LNCAP (cell line): ENCODE measurements around the gene COPS9.

ENCODE experiments used
- TF ChIP-seq, protein P1 (sequence below): fragments of 450-650 bp; IDR thresholded peaks from 2 replicates; pipeline ENCODE4 v1.5.1; 2017; ENCODE audit warnings: mild to moderate bottlenecking

Gene COPS9

DNA sequence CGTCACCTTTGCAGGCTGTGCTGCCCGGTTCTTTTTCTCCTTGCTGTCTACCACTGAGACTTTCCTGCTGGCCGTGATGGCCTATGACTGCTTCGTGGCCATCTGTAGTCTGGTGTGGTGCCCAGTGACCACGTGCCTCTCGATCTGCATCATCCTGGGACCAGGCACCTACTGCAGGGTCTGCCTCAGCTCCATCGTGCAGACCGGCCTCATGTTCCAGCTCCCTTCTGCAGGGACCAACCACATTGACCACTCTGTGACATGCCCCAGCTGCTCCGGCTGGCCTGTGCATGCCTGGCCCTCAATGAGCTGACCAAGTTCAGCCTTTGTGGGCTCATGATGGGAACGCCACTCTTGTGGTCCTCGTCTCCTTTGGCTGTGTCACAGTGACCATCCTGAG is 26.7 kb downstream of the COPS9 start:
- TF ChIP-seq, protein P1, sequence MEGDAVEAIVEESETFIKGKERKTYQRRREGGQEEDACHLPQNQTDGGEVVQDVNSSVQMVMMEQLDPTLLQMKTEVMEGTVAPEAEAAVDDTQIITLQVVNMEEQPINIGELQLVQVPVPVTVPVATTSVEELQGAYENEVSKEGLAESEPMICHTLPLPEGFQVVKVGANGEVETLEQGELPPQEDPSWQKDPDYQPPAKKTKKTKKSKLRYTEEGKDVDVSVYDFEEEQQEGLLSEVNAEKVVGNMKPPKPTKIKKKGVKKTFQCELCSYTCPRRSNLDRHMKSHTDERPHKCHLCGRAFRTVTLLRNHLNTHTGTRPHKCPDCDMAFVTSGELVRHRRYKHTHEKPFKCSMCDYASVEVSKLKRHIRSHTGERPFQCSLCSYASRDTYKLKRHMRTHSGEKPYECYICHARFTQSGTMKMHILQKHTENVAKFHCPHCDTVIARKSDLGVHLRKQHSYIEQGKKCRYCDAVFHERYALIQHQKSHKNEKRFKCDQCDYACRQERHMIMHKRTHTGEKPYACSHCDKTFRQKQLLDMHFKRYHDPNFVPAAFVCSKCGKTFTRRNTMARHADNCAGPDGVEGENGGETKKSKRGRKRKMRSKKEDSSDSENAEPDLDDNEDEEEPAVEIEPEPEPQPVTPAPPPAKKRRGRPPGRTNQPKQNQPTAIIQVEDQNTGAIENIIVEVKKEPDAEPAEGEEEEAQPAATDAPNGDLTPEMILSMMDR: no peak

DNA sequence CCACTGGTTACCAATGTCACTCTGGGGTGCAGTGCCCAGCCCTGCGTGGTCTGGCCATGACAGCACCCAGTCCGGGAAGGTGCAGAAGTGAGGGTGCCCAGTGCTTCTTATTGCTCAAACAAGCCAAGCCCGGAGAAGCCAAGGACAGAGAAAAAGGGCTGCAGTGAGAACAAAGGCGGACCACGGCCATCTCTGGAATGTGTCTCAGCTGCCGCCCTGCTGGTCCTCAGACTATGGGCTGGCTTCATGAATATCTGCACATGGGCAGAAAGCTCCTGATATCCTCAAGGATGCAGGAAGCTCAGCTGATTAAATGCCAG is 28.7 kb downstream of the COPS9 start:
- TF ChIP-seq, protein P1: no peak

DNA sequence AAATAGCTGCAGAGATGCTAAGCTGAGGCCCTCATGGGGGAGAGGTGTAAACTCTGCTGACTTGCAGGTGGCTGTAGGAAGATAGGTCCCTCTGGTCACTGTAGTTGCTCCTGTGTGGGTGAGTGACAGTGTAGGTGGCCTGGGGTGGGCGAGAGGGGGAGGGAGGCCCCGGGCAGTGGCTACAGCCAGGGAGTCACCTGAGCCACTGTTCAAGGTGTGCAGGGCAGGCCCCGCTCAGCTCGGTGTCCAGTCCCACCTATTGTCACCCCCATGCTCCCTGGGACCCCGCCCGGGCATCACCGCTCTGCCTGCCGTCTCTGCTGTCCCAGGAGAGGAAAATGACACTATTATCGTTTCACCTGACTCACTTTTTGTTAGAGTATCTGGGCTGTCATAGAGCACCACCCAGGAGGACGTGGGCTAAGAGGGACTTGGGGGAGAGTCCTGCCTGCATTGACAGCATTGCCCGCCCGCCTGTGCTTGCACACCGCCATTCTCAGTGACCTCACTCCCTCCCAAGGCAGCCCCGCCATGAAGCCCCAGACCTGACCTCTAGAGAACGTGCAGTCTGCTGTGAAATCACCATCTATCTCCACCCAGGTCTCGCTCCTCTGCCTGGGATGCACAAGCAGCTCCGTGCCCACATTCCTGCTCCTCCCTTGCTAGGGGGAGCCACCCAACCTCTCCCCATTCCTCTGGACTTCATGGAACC is 29.2 kb downstream of the COPS9 start:
- TF ChIP-seq, protein P1: no peak

DNA sequence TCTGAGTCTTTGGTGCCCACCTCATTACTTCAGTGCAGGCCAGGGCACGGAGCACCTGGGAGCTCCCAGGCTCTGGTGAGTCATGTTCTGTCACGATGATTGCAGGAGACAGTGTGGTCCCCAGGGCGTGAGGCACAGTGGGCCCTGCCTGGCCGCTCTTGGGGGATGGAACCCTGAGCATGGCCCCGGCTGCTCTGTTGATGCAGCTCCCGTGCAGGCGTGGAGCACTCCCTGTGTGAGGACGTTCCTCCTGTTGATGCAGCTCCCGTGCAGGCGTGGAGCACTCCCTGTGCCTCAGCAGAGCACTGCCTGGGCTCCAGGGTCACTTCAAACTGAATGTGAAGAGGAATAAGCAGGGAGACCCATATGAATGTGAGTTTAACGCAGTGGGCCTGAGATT is 30.1 kb downstream of the COPS9 start:
- TF ChIP-seq, protein P1: no peak

DNA sequence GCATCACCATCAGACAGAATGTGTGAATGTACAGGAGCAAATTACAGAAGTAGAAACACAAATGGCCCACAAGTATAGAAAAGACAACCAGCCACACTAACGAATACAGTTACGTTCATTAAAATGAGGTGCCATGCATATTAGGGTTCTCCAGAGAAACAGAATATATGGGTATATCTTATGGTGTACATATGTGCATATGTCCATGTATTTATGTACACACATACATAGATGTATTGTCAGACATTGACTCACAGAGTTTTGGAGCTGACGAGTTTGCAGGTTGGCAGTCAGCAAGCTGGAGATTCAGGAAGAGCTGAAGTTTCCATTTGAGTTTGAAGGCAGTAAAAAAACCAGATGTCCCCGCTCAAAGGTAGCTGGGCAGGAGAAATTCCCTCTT is 33.0 kb downstream of the COPS9 start:
- TF ChIP-seq, protein P1: no peak

DNA sequence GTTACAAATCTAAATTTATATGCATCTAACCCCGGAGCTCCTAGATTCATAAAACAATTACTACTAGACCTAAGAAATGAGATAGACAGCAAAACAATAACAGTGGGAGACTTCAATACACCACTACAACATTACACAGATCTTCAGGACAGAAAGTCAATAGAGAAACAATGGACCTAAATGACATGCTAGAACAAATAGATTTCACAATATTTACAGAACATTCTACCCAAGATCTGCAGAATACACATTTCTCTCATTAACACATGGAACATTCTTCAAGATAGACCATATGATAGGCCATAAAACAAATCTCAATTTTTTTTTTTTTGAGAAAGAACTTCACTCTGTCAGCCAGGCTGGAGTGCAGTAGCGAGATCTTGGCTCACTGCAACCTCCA is 37.8 kb downstream of the COPS9 start:
- TF ChIP-seq, protein P1: no peak

DNA sequence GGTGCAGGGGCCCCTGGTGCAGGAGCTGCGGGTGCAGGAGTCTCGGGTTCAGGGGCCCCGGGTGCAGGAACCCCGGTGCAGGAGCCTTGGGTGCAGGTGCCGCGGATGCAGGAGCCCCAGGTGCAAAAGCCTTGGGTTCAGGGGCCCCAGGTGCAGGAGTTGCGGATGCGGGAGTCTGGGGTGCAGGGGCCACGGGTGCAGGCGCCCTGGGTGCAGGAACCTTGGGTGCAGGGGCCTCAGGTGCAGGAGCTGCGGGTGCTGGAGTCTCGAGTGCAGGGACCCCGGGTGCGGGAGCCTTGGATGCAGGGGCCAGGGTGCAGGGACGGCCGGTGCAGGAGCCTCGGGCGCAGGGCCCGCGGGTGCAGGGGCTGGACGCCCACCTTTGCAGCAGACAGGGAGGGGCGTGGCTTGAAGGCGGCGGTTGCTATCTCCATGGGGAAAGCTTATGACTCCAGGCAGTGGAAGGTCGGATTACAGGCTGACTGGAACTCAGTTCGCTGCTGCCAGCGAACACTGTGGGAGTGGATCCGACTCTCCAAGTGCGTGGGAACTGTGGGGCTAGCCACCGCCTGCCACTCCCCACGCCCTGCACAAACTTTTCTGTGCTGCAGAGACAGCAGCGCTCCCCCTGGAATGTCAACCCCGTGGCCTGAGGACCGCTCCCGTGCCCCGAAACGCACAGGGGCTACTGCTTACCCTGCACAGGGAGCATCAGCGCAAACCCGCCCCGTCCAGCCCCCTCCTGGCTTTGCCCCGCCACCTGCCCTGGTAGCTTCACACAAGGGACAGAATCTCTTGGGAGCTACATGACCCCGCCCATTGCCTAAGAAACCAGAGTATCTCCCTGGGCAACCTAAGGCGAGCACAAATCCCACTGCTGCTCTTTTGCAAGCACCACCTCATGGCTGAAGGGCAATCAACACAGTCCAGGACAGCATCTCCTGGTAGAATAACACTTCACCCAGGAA is 40.3 kb downstream of the COPS9 start:
- TF ChIP-seq, protein P1: no peak
